PFSK-1 (cell line): ENCODE measurements around the gene KRT5.

Experiments used
- FOXP2 ChIP-seq: optimal IDR thresholded peaks from 2 replicates; pipeline ENCODE3; 2011; ENCODE audit warnings: borderline replicate concordance, control low read depth, inconsistent platforms; ENCODE audit not compliant: insufficient read depth; ENCODE audit errors: extremely low read length, extremely low read depth
- POLR2AphosphoS5 ChIP-seq: IDR thresholded peaks from 2 replicates; pipeline ENCODE4 v1.6.1; 2012; ENCODE audit warnings: low read depth, mild to moderate bottlenecking, control low read depth, low read length, moderate library complexity
- REST ChIP-seq, 2 experiments: IDR thresholded peaks; 2 replicates each; pipeline versions ENCODE4 v1.6.1 to v1.8.0; 2011 to 2012; ENCODE audit warnings: low read depth in 2 of 2, low read length in 2 of 2, control low read depth in 1 of 2, inconsistent platforms in 1 of 2, mild to moderate bottlenecking in 1 of 2, moderate library complexity in 1 of 2; ENCODE audit not compliant: insufficient read depth in 1 of 2
- SIN3A ChIP-seq: IDR thresholded peaks from 2 replicates; pipeline ENCODE4 v1.6.1; 2012; ENCODE audit warnings: mild to moderate bottlenecking, low read length, moderate library complexity, borderline replicate concordance; ENCODE audit not compliant: insufficient read depth
- TAF1 ChIP-seq: IDR thresholded peaks from 2 replicates; pipeline ENCODE4 v1.6.1; 2012; ENCODE audit warnings: low read length, control low read depth, borderline replicate concordance; ENCODE audit not compliant: insufficient read depth

Gene KRT5

GRCh38 chr12:52552681-52553195 is 32.5 kb upstream of the KRT5 start, which contains the start of gene KRT71:
KRT71 (minus strand) TSS chr12:52553145; CDS start chr12:52553077, 68 bp downstream.
- TF ChIP-seq SIN3A (no peak), FOXP2 (no peak), POLR2AphosphoS5 (no peak), TAF1 (no peak), REST (IDR thresholded peaks at IDR 0.05; ENCODE audit: insufficient read depth in 1 of 2, low read depth in 2 of 2, low read length in 2 of 2) (no peak)

- TF ChIP-seq POLR2AphosphoS5 (no peak), REST (IDR thresholded peaks at IDR 0.05; ENCODE audit: insufficient read depth in 1 of 2, low read depth in 2 of 2, low read length in 2 of 2) (no peak), FOXP2 (no peak), TAF1 (no peak), SIN3A (no peak)
These were observed 31.9 kb upstream of the KRT5 start for GRCh38 chr12:52552055-52552454.

GRCh38 chr12:52551216-52551865 is 31.1 kb upstream of the KRT5 start:
- TF ChIP-seq REST (IDR thresholded peaks at IDR 0.05; ENCODE audit: insufficient read depth in 1 of 2, low read depth in 2 of 2, low read length in 2 of 2): no peak
- TF ChIP-seq SIN3A: no peak
- TF ChIP-seq FOXP2: no peak
- TF ChIP-seq POLR2AphosphoS5: no peak
- no peak for TF ChIP-seq TAF1

- TF ChIP-seq SIN3A: no peak
- no peak for TF ChIP-seq POLR2AphosphoS5
- TF ChIP-seq TAF1: no peak
- no peak for TF ChIP-seq REST (IDR thresholded peaks at IDR 0.05; ENCODE audit: insufficient read depth in 1 of 2, low read depth in 2 of 2, low read length in 2 of 2)
- no peak for TF ChIP-seq FOXP2
These were observed 25.9 kb upstream of the KRT5 start for GRCh38 chr12:52546126-52546525.
